Measurements from ENCODE around the gene RNU4-1.

Gene RNU4-1

DNA sequence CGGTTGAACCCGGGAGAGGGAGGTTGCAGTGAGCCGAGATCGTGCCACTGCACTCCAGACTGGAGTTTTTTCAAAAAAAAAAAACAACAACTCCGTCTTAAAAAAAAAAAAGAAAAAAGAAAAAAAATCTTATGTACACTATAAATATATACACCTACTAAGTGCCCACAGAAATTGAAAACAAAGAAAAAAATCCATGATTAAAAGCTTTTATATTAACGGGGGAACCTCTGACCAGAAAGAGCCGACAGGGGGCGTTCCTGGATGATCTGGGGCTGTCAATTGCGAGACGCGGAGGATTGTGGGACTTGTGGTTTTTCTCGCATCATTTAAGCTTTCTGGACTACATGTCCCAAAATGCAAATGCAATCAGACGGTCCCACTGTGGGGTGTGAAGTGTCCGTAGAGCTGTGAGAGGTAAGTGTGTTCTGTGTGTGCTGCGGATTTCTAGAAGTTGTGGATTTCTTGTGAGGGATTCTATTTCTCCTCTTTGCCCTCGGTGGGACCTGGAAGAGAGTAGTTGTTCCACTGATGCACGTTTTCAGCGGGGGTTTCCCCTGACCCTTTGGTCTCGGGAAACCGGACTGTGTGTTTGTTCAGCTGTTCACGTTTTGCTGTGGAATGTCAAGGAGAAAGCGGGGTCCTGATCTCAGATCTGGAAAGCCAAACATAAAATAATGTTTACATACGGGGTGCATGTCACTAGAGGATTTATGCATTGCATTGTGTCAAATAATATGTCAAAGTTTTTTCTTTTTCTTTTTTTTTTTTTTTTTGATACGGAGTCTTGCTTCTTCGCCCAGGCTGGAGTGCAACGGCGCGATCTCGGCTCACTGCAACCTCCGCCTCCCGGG, 9.2 kb upstream of the RNU4-1 start, which contains the start of gene SIRT4 (continued):
- TF ChIP-seq, protein P1, sequence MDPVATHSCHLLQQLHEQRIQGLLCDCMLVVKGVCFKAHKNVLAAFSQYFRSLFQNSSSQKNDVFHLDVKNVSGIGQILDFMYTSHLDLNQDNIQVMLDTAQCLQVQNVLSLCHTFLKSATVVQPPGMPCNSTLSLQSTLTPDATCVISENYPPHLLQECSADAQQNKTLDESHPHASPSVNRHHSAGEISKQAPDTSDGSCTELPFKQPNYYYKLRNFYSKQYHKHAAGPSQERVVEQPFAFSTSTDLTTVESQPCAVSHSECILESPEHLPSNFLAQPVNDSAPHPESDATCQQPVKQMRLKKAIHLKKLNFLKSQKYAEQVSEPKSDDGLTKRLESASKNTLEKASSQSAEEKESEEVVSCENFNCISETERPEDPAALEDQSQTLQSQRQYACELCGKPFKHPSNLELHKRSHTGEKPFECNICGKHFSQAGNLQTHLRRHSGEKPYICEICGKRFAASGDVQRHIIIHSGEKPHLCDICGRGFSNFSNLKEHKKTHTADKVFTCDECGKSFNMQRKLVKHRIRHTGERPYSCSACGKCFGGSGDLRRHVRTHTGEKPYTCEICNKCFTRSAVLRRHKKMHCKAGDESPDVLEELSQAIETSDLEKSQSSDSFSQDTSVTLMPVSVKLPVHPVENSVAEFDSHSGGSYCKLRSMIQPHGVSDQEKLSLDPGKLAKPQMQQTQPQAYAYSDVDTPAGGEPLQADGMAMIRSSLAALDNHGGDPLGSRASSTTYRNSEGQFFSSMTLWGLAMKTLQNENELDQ (tag by site-specific recombination; IDR thresholded peaks at IDR 0.05; ENCODE audit: low read depth) = no peak
- TF ChIP-seq ZBTB21 (tag by site-specific recombination; IDR thresholded peaks at IDR 0.05) = peak; percentile 25; the same call in 1 of the 2 replicates
- TF ChIP-seq YY2 (tag by site-specific recombination; IDR thresholded peaks at IDR 0.05) = no peak
- no peak for TF ChIP-seq ZNF571 (tag by site-specific recombination; IDR thresholded peaks at IDR 0.05)
- TF ChIP-seq GLIS1 (tag by site-specific recombination; IDR thresholded peaks at IDR 0.05) = peak; percentile 47
- TF ChIP-seq ZNF521 (tag by site-specific recombination; IDR thresholded peaks at IDR 0.05) = no peak
- peak; percentile 99 for TF ChIP-seq ZNF76 (tag by site-specific recombination; IDR thresholded peaks at IDR 0.05; ENCODE audit: borderline replicate concordance, low read depth)
- TF ChIP-seq, protein P2, sequence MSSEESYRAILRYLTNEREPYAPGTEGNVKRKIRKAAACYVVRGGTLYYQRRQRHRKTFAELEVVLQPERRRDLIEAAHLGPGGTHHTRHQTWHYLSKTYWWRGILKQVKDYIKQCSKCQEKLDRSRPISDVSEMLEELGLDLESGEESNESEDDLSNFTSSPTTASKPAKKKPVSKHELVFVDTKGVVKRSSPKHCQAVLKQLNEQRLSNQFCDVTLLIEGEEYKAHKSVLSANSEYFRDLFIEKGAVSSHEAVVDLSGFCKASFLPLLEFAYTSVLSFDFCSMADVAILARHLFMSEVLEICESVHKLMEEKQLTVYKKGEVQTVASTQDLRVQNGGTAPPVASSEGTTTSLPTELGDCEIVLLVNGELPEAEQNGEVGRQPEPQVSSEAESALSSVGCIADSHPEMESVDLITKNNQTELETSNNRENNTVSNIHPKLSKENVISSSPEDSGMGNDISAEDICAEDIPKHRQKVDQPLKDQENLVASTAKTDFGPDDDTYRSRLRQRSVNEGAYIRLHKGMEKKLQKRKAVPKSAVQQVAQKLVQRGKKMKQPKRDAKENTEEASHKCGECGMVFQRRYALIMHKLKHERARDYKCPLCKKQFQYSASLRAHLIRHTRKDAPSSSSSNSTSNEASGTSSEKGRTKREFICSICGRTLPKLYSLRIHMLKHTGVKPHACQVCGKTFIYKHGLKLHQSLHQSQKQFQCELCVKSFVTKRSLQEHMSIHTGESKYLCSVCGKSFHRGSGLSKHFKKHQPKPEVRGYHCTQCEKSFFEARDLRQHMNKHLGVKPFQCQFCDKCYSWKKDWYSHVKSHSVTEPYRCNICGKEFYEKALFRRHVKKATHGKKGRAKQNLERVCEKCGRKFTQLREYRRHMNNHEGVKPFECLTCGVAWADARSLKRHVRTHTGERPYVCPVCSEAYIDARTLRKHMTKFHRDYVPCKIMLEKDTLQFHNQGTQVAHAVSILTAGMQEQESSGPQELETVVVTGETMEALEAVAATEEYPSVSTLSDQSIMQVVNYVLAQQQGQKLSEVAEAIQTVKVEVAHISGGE (tag by site-specific recombination; conservative IDR thresholded peaks at IDR 0.05; ENCODE audit: low read depth) = peak; percentile 48; the same call in 1 of the 2 replicates
- TF ChIP-seq, protein P3, sequence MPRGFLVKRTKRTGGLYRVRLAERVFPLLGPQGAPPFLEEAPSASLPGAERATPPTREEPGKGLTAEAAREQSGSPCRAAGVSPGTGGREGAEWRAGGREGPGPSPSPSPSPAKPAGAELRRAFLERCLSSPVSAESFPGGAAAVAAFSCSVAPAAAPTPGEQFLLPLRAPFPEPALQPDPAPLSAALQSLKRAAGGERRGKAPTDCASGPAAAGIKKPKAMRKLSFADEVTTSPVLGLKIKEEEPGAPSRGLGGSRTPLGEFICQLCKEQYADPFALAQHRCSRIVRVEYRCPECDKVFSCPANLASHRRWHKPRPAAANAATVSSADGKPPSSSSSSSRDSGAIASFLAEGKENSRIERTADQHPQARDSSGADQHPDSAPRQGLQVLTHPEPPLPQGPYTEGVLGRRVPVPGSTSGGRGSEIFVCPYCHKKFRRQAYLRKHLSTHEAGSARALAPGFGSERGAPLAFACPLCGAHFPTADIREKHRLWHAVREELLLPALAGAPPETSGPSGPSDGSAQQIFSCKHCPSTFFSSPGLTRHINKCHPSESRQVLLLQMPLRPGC (tag by site-specific recombination; IDR thresholded peaks at IDR 0.05) = peak; percentile 100
- peak; percentile 89 for TF ChIP-seq ZBTB17 (tag by site-specific recombination; IDR thresholded peaks at IDR 0.05)
- no peak for TF ChIP-seq ZNF623 (tag by site-specific recombination; IDR thresholded peaks at IDR 0.05)
- TF ChIP-seq ZNF2 (tag by site-specific recombination; IDR thresholded peaks at IDR 0.05) = peak; percentile 94
- no peak for TF ChIP-seq ZBTB48 (tag by site-specific recombination; IDR thresholded peaks at IDR 0.05)
- TF ChIP-seq ZFP41 (tag by site-specific recombination; IDR thresholded peaks at IDR 0.05; ENCODE audit: borderline replicate concordance) = no peak
- TF ChIP-seq ZNF140 (tag by site-specific recombination; IDR thresholded peaks at IDR 0.05) = no peak
- TF ChIP-seq ZEB2 (tag by site-specific recombination; IDR thresholded peaks at IDR 0.05) = peak; percentile 83
- TF ChIP-seq ZNF843 (tag by site-specific recombination; IDR thresholded peaks at IDR 0.05) = peak; percentile 57; the same call in 1 of the 2 replicates
- no peak for TF ChIP-seq ZNF560 (tag by site-specific recombination; IDR thresholded peaks at IDR 0.05; ENCODE audit: borderline replicate concordance)
- no peak for TF ChIP-seq GFI1B (tag by site-specific recombination; IDR thresholded peaks at IDR 0.05)
- TF ChIP-seq ZNF266 (tag by site-specific recombination; IDR thresholded peaks at IDR 0.05; ENCODE audit: low read depth) = no peak
- TF ChIP-seq KLF8 (tag by site-specific recombination; IDR thresholded peaks at IDR 0.05) = 0 out of 2 replicates have a peak, but pooled peaks have one; percentile 37
- peak; percentile 88 for TF ChIP-seq SP7 (tag by site-specific recombination; IDR thresholded peaks at IDR 0.05)
- TF ChIP-seq ZFP37 (tag by site-specific recombination; IDR thresholded peaks at IDR 0.05) = no peak
- no peak for TF ChIP-seq ZNF830 (tag by site-specific recombination; IDR thresholded peaks at IDR 0.05; ENCODE audit: low read depth)
- TF ChIP-seq ZBTB20 (tag by site-specific recombination; IDR thresholded peaks at IDR 0.05) = peak; percentile 82
- TF ChIP-seq, protein P4, sequence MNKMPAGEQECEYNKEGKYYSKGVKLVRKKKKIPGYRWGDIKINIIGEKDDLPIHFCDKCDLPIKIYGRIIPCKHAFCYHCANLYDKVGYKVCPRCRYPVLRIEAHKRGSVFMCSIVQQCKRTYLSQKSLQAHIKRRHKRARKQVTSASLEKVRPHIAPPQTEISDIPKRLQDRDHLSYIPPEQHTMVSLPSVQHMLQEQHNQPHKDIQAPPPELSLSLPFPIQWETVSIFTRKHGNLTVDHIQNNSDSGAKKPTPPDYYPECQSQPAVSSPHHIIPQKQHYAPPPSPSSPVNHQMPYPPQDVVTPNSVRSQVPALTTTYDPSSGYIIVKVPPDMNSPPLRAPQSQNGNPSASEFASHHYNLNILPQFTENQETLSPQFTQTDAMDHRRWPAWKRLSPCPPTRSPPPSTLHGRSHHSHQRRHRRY (tag by site-specific recombination; IDR thresholded peaks at IDR 0.05) = no peak
- TF ChIP-seq ZNF146 (tag by site-specific recombination; IDR thresholded peaks at IDR 0.05) = no peak
- TF ChIP-seq ZNF555 (tag by site-specific recombination; conservative IDR thresholded peaks at IDR 0.05) = no peak
- no peak; the same call in 1 of the 2 replicates for TF ChIP-seq ZNF768 (tag by site-specific recombination; IDR thresholded peaks at IDR 0.05)
